HCT116 (cell line): ENCODE results near the gene VPS39.

Experiments
- CEBPB ChIP-seq: IDR thresholded peaks from 2 replicates; pipeline ENCODE4 v1.6.1; 2012; ENCODE audit warnings: low read depth
- EGR1 ChIP-seq: IDR thresholded peaks from 2 replicates; pipeline ENCODE4 v1.6.1; 2012; ENCODE audit warnings: low read depth
- ELF1 ChIP-seq: IDR thresholded peaks from 2 replicates; pipeline ENCODE4 v1.6.1; 2012; ENCODE audit warnings: low read depth, borderline replicate concordance
- EZH2 ChIP-seq: fragments of 200-600 bp; sonication (generic); IDR thresholded peaks from 2 replicates; pipeline ENCODE4 v1.6.1; 2017; ENCODE audit warnings: antibody characterized with exemption, mixed run types
- EZH2phosphoT487 ChIP-seq: fragments of 200-600 bp; IDR thresholded peaks from 2 replicates; pipeline ENCODE4 v1.6.1; 2018; ENCODE audit warnings: antibody characterized with exemption, borderline replicate concordance
- JUND ChIP-seq: IDR thresholded peaks from 2 replicates; pipeline ENCODE4 v1.6.1; 2012
- POLR2A ChIP-seq: IDR thresholded peaks from 2 replicates; pipeline ENCODE4 v1.7.0; 2011; ENCODE audit warnings: borderline replicate concordance; ENCODE audit not compliant: insufficient read depth, insufficient read length; ENCODE audit errors: extremely low read depth
- POLR2AphosphoS5 ChIP-seq: IDR thresholded peaks from 2 replicates; pipeline ENCODE4 v1.6.1; 2011; ENCODE audit warnings: mild to moderate bottlenecking, low read depth, low read length, moderate library complexity
- RAD21 ChIP-seq: IDR thresholded peaks from 2 replicates; pipeline ENCODE4 v1.6.1; 2012; ENCODE audit warnings: low read depth, mild to moderate bottlenecking
- SIN3A ChIP-seq: IDR thresholded peaks from 2 replicates; pipeline ENCODE4 v1.6.1; 2012; ENCODE audit warnings: low read depth
- TCF7L2 ChIP-seq: IDR thresholded peaks from 2 replicates; pipeline ENCODE4 v1.7.0; 2011; ENCODE audit warnings: borderline replicate concordance, inconsistent platforms; ENCODE audit not compliant: insufficient read depth, insufficient read length; ENCODE audit errors: extremely low read depth
- ZNF274 ChIP-seq: fragments of 200-500 bp; sonication (Bioruptor generic); IDR thresholded peaks from 2 replicates; pipeline ENCODE4 v1.6.1; 2014; ENCODE audit warnings: mild to moderate bottlenecking, low read depth, low read length, inconsistent platforms
- TF ChIP-seq, protein P1 (sequence below), 3 experiments: fragments of 200-600 bp in 1 of 3; sonication (generic) in 1 of 3; IDR thresholded peaks in 2 of 3; conservative IDR thresholded peaks in 1 of 3; 2 replicates each; pipeline ENCODE4 v1.5.1; 2012 to 2017; ENCODE audit warnings: low read depth in 2 of 3, low read length in 2 of 3, antibody characterized with exemption in 1 of 3, borderline replicate concordance in 1 of 3, control low read depth in 1 of 3, mild to moderate bottlenecking in 1 of 3, mixed read lengths in 1 of 3, mixed run types in 1 of 3, moderate library complexity in 1 of 3; ENCODE audit not compliant: insufficient read depth in 1 of 3
- TF ChIP-seq, protein P2 (sequence below): IDR thresholded peaks from 2 replicates; pipeline ENCODE4 v1.6.1; 2012

DNA sequence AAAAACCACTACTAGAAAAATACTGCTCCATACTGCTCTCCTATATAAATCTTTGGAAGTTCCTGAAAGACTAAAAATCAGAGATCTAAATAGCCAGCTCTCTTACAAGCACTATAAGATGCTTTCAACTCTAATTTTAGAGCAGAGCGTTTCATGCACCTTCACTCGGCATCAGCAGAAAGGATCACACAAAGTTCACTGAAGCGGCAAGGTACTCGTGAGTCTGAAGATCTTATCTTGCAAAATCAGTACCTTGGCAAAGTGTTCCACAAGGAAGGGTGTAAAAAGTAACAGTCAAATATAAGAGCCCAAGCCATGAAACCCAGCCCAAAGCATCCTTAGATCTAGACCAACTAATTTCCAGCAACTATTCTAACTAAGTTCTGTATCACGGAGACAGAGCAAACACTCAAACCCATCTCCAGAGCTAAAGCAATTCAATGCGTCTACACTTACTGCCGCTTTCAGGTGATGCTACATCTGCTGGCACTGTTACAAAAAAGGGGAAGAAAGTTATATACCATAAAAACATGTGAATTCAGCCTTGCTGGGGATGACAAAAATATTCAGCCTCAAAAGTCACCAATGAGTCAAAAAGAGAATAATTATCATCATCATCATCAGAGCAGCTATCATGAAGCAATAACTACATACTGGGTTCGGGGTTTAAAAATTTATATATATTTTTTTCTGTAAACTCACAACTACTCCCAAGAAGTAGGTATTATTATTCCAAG, 16.3 kb downstream of the VPS39 start:
- TF ChIP-seq TCF7L2, result no peak
- TF ChIP-seq, protein P1, sequence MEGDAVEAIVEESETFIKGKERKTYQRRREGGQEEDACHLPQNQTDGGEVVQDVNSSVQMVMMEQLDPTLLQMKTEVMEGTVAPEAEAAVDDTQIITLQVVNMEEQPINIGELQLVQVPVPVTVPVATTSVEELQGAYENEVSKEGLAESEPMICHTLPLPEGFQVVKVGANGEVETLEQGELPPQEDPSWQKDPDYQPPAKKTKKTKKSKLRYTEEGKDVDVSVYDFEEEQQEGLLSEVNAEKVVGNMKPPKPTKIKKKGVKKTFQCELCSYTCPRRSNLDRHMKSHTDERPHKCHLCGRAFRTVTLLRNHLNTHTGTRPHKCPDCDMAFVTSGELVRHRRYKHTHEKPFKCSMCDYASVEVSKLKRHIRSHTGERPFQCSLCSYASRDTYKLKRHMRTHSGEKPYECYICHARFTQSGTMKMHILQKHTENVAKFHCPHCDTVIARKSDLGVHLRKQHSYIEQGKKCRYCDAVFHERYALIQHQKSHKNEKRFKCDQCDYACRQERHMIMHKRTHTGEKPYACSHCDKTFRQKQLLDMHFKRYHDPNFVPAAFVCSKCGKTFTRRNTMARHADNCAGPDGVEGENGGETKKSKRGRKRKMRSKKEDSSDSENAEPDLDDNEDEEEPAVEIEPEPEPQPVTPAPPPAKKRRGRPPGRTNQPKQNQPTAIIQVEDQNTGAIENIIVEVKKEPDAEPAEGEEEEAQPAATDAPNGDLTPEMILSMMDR (IDR thresholded peaks at IDR 0.05 in 2 of 3, conservative IDR thresholded peaks at IDR 0.05 in 1 of 3; ENCODE audit: borderline replicate concordance in 1 of 3, insufficient read depth in 1 of 3, low read depth in 2 of 3, low read length in 2 of 3), result no peak
- TF ChIP-seq EZH2, result no peak
- no peak for TF ChIP-seq RAD21
- TF ChIP-seq JUND, result no peak
- no peak for TF ChIP-seq EGR1
- no peak for TF ChIP-seq ZNF274
- TF ChIP-seq EZH2phosphoT487, result no peak
- TF ChIP-seq POLR2A, result no peak
- no peak for TF ChIP-seq SIN3A
- TF ChIP-seq CEBPB, result no peak
- no peak for TF ChIP-seq POLR2AphosphoS5
- no peak for TF ChIP-seq ELF1
- TF ChIP-seq, protein P2, sequence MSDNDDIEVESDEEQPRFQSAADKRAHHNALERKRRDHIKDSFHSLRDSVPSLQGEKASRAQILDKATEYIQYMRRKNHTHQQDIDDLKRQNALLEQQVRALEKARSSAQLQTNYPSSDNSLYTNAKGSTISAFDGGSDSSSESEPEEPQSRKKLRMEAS, result no peak
